Activated CD4-positive, alpha-beta memory T cell treated with anti-CD3 and anti-CD28 coated beads for 36 hours (primary cell): Measurements from ENCODE around the gene RAB35. TPM values are rescaled to one million over a fixed set of nuclear protein-coding genes. Genes with fewer than 3 reads are reported as not detected.
"Not testable (repeated sequence)": the region's sequence is repeated elsewhere in the genome, so short reads cannot be mapped to it uniquely, and the experiment has no call there.

Experiments used
- CTCF ChIA-PET: fragments of 350-600 bp; sonication (Branson Sonifier 250); formaldehyde crosslinking; loops from one replicate; lab custom pipeline; 2021; ENCODE audit warnings: antibody characterized with exemption, inconsistent platforms; lab: Charles Lee
- POLR2A ChIA-PET: fragments of 350-600 bp; sonication (Branson Sonifier 250); formaldehyde crosslinking; loops from one replicate; lab custom pipeline; 2021; ENCODE audit warnings: antibody characterized with exemption; lab: Charles Lee
- DNase-seq: peaks from one replicate; pipeline ENCODE4 v3.0.0-alpha.2; 2020
- H3K27ac Mint-ChIP-seq: one replicate; pipeline ENCODE4 v1.8.0; 2021; ENCODE audit warnings: mixed read lengths
- H3K27me3 Mint-ChIP-seq: one replicate; pipeline ENCODE4 v1.8.0; 2021; ENCODE audit warnings: mixed read lengths
- H3K36me3 Mint-ChIP-seq: one replicate; pipeline ENCODE4 v1.8.0; 2021; ENCODE audit warnings: mixed read lengths
- H3K4me1 Mint-ChIP-seq: one replicate; pipeline ENCODE4 v1.8.0; 2021; ENCODE audit warnings: low read depth, mixed read lengths
- H3K4me3 Mint-ChIP-seq: one replicate; pipeline ENCODE4 v1.8.0; 2021; ENCODE audit warnings: mild to moderate bottlenecking, mixed read lengths
- H3K9me3 Mint-ChIP-seq: one replicate; pipeline ENCODE4 v1.8.0; 2021; ENCODE audit warnings: mixed read lengths
- intact Hi-C: fragments of 100-400 bp; cut with micrococcal nuclease; formaldehyde crosslinking; loops from one replicate; pipeline ENCODE4 v1.15.1; 2023
- microRNA-seq: library from miRNA; unstranded; fragments of <30 nt; microRNA quantifications from one replicate; pipeline ENCODE4 v1.2.0, GENCODE V29; 2022; ENCODE audit warnings: borderline number of aligned reads, borderline microRNAs expressed, borderline replicate concordance
- total RNA-seq, 2 experiments: library from RNA; stranded (reverse); gene quantifications; one replicate each; pipeline ENCODE4 v1.2.3, GENCODE V29; 2021

Gene RAB35
- total RNA-seq, 2 experiments from 2014 or later = 62.1 to 66.4 TPM

GRCh38 chr12:120045367-120045766 lies 71.2 kb downstream of the RAB35 start:
- CTCF ChIA-PET, H3K4me3 Mint-ChIP-seq, H3K9me3 Mint-ChIP-seq, H3K27me3 Mint-ChIP-seq, POLR2A ChIA-PET, intact Hi-C loops, DNase-seq, H3K27ac Mint-ChIP-seq: not testable (repeated sequence)
- Mint-ChIP-seq H3K36me3 (peaks cover 44% of the 10 kb centered on the region), H3K4me1 (peaks cover 54% of the 10 kb centered on the region)

Small RNA genes lying within 50 kb of the gene (microRNA-seq; reads per million reads assigned to microRNA genes)
- not detected for gene MIR4498

Other genes with a start within 250 kb of the RAB35 start
- gene CIT, start 239.4 kb downstream of the RAB35 start, total RNA-seq = 10 to 100 TPM; 57.5 to 61.7 TPM
- 100 to 1,000 TPM; 143 to 155 TPM for gene BICDL1, start 127.5 kb downstream of the RAB35 start, total RNA-seq
- gene GCN1, start 78.0 kb upstream of the RAB35 start, total RNA-seq = 100 to 1,000 TPM; 121 TPM
- 1,000 to 10,000 TPM; 4,273 to 4,368 TPM for gene RPLP0, start 84.4 kb upstream of the RAB35 start, total RNA-seq
- 10 to 100 TPM; 74.0 to 75.0 TPM for gene PXN, start 149.0 kb upstream of the RAB35 start, total RNA-seq
- 1,000 to 10,000 TPM; 2,395 to 2,750 TPM for gene RNU4-2, start 175.2 kb upstream of the RAB35 start, total RNA-seq
- 1,000 to 10,000 TPM; 1,180 to 1,201 TPM for gene RNU4-1, start 176.5 kb upstream of the RAB35 start, total RNA-seq
- 1 to 10 TPM; 1.8 to 2.0 TPM for gene SIRT4, start 185.6 kb upstream of the RAB35 start, total RNA-seq
- gene PLA2G1B, start 211.0 kb upstream of the RAB35 start, total RNA-seq = not detected